Measurements from ENCODE around the gene APOL3. TPM values are rescaled to one million over a fixed set of nuclear protein-coding genes. Genes with fewer than 3 reads are reported as not detected.
"Not testable (repeated sequence)": the region's sequence is repeated elsewhere in the genome, so short reads cannot be mapped to it uniquely, and the experiment has no call there.

Gene APOL3
- total RNA-seq, 2 experiments from 2014 or later: 35.0 to 37.8 TPM

DNA sequence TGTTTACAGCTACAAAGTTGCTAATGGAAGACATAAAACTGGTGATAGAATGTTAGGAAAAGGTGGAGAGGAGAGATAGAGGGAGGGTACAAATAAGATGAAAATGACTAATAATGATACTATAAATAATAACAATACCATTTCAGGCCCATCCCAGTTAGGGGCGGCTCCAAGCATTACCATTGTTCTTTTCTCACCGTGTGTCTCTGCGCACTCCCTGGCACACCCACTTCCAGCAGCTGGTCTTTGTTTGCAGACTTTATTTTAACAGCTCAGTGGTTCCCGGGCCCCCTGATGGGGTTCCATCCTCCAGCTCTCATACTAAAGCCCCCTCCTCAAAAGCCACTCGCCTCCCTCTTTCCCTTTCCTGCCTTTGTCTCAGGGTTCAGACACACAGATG lies 40.5 kb upstream of the APOL3 start:
- intact Hi-C loops (cut with micrococcal nuclease); H3K27ac Mint-ChIP-seq; H3K27me3 Mint-ChIP-seq (ENCODE audit: low read depth); H3K9me3 Mint-ChIP-seq; DNase-seq; CTCF ChIA-PET; H3K4me3 Mint-ChIP-seq; H3K36me3 Mint-ChIP-seq (ENCODE audit: low read depth); H3K4me1 Mint-ChIP-seq (ENCODE audit: low read depth): not testable (repeated sequence)

DNA sequence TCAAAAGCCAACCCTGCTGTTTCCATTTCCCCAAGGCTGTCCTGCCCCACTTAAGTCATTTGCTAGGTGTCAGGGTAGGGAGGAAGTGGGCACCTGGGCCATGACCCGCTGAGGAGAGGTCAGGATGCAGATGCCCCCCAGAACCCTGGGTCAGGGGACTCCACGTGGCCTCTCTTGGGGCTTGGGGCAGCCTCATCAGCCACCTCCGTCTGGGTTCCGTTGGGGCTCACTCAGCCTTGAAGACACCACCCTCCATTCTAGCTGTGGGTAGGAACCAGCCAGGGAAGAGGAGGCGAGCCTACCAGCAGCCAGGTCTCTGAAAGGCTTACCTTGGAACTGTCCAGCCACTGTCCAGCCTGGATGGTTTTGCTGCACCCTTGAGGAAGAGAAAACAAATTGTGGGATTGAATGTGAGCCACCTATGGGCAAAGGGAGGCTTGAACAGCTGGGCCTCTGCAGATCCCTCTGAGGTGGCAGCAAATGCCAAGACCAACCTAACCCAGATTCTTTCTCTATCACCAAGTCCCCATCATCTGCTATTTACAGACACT lies 38.5 kb upstream of the APOL3 start:
- Mint-ChIP-seq H3K36me3 (ENCODE audit: low read depth) (no peaks in the 10 kb centered on the region), H3K27me3 (ENCODE audit: low read depth) (no peaks in the 10 kb centered on the region), H3K4me3 (no peak overlapping the region), H3K9me3 (no peaks in the 10 kb centered on the region), H3K4me1 (ENCODE audit: low read depth) (peaks cover 13% of the 10 kb centered on the region), H3K27ac (no peak overlapping the region)
- intact Hi-C loops (cut with micrococcal nuclease): loop anchor here (5.0 kb wide), 1 partner anchor 38 kb away; the partner anchor contains the start of gene APOL2
- CTCF ChIA-PET: interaction anchor here (1.7 kb wide), 1 partner anchor 79 kb away, joined by 6 read pairs; no protein-coding TSS in a partner anchor
- no peak for DNase-seq

DNA sequence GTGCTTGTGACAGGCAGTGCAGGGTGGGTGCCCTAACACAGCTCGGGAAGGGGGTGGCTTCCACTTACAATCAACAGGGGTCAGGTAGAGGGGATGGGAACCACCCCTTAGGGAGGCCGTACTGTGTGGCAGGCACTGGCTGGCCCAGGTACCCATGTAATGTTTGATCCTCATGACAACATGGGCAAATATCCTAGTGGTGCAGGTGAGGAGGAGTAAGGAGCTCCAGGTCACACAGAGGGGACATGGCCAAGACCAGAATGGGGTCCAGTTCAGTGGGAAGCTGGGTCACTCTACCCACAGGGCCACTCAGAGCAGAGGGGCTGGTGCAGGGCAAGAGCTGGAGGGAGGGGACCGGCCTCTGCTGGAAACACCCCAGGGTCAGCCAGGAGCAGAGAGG lies 38.0 kb upstream of the APOL3 start:
- Mint-ChIP-seq H3K9me3 (no peaks in the 10 kb centered on the region), H3K27ac (no peak overlapping the region), H3K27me3 (ENCODE audit: low read depth) (no peaks in the 10 kb centered on the region), H3K4me1 (ENCODE audit: low read depth) (peaks cover 13% of the 10 kb centered on the region), H3K36me3 (ENCODE audit: low read depth) (no peaks in the 10 kb centered on the region), H3K4me3 (no peak overlapping the region)
- intact Hi-C loops (cut with micrococcal nuclease): loop anchor here (5.0 kb wide), 1 partner anchor 39 kb away; the partner anchor contains the start of gene APOL2
- CTCF ChIA-PET: interaction anchor here (0.6 to 1.7 kb wide), 5 partner anchors 40 to 354 kb away, joined by 3 to 6 read pairs (median 3); partner anchors contain the start of gene APOL2
- no peak for DNase-seq

DNA sequence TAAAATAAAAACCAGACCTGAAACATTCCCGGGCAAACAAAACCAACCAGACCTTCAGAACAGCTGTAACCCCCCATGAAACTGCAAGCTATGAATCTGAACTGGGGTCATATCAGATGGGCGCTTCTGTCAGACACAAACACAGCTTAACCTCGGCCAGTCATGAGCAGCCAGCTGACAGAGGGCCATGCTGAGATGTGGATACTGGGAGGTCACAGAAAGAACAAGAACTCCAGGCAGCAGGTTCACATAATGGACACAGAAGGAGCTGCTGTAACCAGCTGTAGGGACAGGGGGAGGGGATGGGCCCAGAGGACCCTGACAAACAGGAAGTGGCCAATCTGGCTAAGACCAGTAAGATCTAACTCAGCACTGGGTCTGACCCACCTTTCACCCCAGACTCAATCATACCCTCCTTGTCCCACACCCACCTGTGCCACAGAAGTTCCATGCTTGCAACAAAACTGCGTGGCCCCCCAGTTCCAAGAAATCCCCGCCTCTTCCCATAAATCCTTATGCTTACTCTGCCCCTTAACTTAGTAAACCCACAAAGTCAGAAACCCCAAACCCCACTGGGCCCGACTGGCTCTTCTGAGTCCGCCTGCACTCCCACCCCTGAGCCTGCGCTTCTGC lies 37.1 kb upstream of the APOL3 start:
- H3K4me1 Mint-ChIP-seq (ENCODE audit: low read depth): peaks cover 13% of the 10 kb centered on the region
- H3K9me3 Mint-ChIP-seq: no peaks in the 10 kb centered on the region
- H3K36me3 Mint-ChIP-seq (ENCODE audit: low read depth): no peaks in the 10 kb centered on the region
- H3K27ac Mint-ChIP-seq: no peak overlapping the region
- H3K4me3 Mint-ChIP-seq: no peak overlapping the region
- CTCF ChIA-PET: interaction anchor here (0.6 to 1.7 kb wide), 6 partner anchors 17 to 289 kb away, joined by 3 to 6 read pairs (median 3); partner anchors contain the start of gene APOL2
- intact Hi-C loops (cut with micrococcal nuclease): loop anchor here (5.0 kb wide), 1 partner anchor 40 kb away; the partner anchor contains the start of gene APOL2
- DNase-seq: no peak
- no peaks in the 10 kb centered on the region for H3K27me3 Mint-ChIP-seq (ENCODE audit: low read depth)

DNA sequence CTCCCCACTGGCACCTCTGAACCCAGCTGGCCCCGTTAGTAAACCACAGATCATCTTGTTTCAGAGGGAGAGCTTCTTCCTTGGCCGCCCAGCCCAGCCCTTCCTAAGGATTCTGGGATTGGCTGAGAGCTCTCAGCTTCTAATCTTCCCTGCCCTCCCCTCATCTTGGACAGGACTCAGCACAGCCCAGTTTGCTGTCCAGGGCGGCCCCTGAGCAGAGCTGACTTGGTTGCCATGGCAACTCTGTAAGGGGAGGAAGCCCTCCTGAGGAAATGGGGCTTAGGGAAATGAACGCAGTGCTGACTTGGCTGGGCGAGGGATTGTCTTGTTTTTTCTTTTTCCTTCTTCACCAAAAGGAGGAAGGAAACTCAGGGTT lies 36.5 kb upstream of the APOL3 start:
- no peaks in the 10 kb centered on the region for H3K36me3 Mint-ChIP-seq (ENCODE audit: low read depth)
- no peak overlapping the region for H3K27ac Mint-ChIP-seq
- H3K27me3 Mint-ChIP-seq (ENCODE audit: low read depth): no peaks in the 10 kb centered on the region
- intact Hi-C loops (cut with micrococcal nuclease): loop anchor here (5.0 kb wide), 1 partner anchor 40 kb away; the partner anchor contains the start of gene APOL2
- peaks cover 13% of the 10 kb centered on the region for H3K4me1 Mint-ChIP-seq (ENCODE audit: low read depth)
- CTCF ChIA-PET: interaction anchor here (0.7 to 1.3 kb wide), 3 partner anchors 16 to 290 kb away, joined by 3 to 6 read pairs (median 3); no protein-coding TSS in a partner anchor
- H3K9me3 Mint-ChIP-seq: no peaks in the 10 kb centered on the region
- DNase-seq: no peak
- no peak overlapping the region for H3K4me3 Mint-ChIP-seq

DNA sequence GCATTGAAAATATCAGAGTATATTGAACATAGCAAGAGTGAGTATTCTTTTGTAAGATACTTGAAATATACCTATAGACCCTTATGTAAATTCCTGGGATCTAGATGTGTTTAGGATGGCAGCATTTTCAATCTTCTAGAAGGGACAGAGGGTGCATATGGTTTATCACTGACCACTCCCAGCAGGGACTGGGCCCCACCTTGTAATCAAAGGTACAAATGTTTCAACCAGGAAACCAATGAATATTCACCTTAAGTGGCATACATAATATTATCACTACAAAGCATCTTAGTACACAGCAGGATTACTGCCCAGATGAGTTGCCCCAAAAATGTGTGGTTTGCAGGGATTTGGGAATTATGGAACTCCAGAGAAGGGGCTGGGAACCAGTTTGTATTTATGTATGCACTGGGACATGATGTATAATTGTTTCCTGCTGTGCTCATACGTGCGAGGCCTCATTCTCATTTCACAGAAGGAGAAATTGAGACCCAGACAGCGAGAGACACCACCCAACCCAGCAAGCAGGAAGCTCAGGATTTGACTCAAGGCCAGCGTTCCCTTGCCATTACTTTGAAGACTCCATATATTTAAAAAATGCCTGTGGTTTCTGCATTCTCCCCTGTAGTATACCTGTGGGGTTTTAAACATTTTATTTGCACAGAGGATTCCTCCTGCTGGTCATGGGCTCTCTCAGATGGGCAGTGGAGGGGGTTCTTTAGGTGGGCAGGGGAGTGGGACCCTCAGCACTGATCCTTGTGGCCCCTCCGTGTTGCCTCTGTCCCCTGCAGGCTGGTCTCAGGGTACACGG lies 35.9 kb upstream of the APOL3 start:
- intact Hi-C loops (cut with micrococcal nuclease): loop anchor here (5.0 kb wide), 1 partner anchor 41 kb away; the partner anchor contains the start of gene APOL2
- Mint-ChIP-seq H3K27me3 (ENCODE audit: low read depth) (no peaks in the 10 kb centered on the region), H3K36me3 (ENCODE audit: low read depth) (no peaks in the 10 kb centered on the region), H3K27ac (no peak overlapping the region), H3K9me3 (no peaks in the 10 kb centered on the region), H3K4me3 (no peak overlapping the region), H3K4me1 (ENCODE audit: low read depth) (peaks cover 13% of the 10 kb centered on the region)
- CTCF ChIA-PET: interaction anchor here (0.7 to 1.9 kb wide), 4 partner anchors 15 to 82 kb away, joined by 3 to 16 read pairs (median 8); no protein-coding TSS in a partner anchor
- no peak for DNase-seq

DNA sequence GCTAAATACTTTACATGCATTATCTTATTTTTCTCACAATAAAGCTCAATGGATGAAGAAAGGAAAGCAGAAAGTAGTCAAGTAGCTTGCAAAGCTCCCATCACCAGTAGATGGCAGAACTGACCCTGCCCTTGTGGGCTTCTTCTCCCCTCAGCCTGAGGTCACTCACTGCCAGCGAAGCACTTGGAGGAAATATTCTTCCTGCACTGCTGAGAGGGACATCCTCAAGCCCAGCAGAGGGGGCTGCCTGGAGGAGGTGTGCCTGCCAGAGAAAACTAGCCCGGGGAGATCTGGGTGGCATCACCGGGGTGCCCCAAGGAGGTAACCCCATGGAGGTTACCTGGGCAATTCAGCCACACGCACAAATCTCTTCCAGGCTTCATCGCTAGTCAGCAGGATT lies 34.4 kb upstream of the APOL3 start:
- Mint-ChIP-seq H3K4me1 (ENCODE audit: low read depth) (peaks cover 13% of the 10 kb centered on the region), H3K4me3 (no peak overlapping the region), H3K27me3 (ENCODE audit: low read depth) (no peaks in the 10 kb centered on the region), H3K36me3 (ENCODE audit: low read depth) (no peaks in the 10 kb centered on the region), H3K9me3 (no peaks in the 10 kb centered on the region), H3K27ac (no peak overlapping the region)
- intact Hi-C loops (cut with micrococcal nuclease): loop anchor here (1.0 to 5.0 kb wide), 3 partner anchors 26 to 82 kb away; partner anchors contain the start of gene APOL2
- CTCF ChIA-PET: interaction anchor here (0.8 to 1.9 kb wide), 10 partner anchors 15 to 91 kb away, joined by 3 to 16 read pairs (median 4); partner anchors contain the start of gene APOL2
- DNase-seq: peak; percentile 71

DNA sequence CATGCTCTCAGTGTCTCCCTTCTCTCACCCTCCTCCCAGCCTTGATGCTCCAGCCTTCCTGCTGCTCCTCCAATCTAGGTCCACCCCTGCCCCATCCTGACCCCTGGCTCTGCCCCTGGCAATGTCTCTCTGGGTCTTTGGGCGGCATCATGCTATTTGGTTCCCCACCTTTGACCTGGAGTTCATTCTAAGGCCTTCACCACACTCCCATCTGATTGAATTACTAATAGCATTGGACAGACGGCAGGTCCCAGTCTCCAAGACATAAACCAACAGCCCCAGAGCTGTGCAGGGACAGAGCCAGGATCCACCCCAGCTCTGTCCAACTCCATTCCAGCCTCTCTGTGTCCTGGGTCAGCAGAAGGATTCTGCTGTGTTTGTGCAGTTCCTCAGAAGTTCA lies 33.8 kb upstream of the APOL3 start:
- Mint-ChIP-seq H3K36me3 (ENCODE audit: low read depth) (no peaks in the 10 kb centered on the region), H3K4me3 (no peak overlapping the region), H3K27me3 (ENCODE audit: low read depth) (no peaks in the 10 kb centered on the region), H3K27ac (no peak overlapping the region), H3K9me3 (no peaks in the 10 kb centered on the region), H3K4me1 (ENCODE audit: low read depth) (peaks cover 13% of the 10 kb centered on the region)
- CTCF ChIA-PET: interaction anchor here (0.8 to 1.9 kb wide), 9 partner anchors 15 to 84 kb away, joined by 3 to 16 read pairs (median 4); partner anchors contain the start of gene APOL2
- intact Hi-C loops (cut with micrococcal nuclease): loop anchor here (2.0 kb wide), 1 partner anchor 26 kb away; no protein-coding TSS in a partner anchor
- no peak for DNase-seq

DNA sequence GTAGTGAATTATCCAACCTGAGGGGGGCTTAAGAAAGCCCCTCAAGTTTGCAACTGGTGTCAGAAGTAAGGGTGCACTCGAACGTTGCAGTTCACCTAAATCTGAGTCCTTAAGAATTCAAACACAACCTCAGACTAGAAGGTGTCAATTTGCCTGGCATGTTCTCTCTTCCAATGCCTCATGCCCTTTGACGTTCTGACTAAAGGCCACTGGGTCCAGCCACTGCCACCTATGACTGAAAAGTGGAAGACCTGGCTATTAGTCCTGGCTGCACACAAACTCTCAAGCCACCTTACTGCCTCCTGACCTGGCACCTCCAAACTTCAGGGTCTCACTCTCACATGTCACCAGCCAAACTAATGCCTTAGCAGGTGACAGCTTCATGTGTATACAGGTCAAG lies 33.0 kb upstream of the APOL3 start:
- no peak overlapping the region for H3K4me3 Mint-ChIP-seq
- no peak overlapping the region for H3K27ac Mint-ChIP-seq
- no peaks in the 10 kb centered on the region for H3K9me3 Mint-ChIP-seq
- H3K27me3 Mint-ChIP-seq (ENCODE audit: low read depth): no peaks in the 10 kb centered on the region
- no peaks in the 10 kb centered on the region for H3K36me3 Mint-ChIP-seq (ENCODE audit: low read depth)
- no peak for DNase-seq
- H3K4me1 Mint-ChIP-seq (ENCODE audit: low read depth): peaks cover 13% of the 10 kb centered on the region
- CTCF ChIA-PET: interaction anchor here (1.0 to 1.6 kb wide), 2 partner anchors 45 to 85 kb away, joined by 3 to 6 read pairs; partner anchors contain the start of gene APOL2
- intact Hi-C loops (cut with micrococcal nuclease): no loop called here

DNA sequence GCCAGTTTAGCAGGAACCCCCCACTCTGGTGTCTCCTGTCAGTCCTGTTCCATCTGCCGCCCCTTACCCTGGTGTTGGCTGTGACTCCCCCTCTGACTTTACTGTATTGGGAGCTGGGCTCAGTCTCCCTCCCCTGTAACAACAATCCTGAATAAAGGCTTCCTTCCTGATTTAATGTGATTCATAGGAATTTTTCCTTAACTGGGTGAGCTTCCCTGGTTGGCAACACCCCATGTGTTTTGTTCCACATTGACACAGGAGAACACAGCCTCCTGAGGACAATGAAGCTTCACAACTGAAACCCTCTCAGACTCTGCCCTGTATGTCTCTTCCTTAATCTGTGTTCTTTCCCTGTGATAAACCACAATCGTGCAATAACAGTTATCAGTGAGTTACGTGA lies 32.6 kb upstream of the APOL3 start:
- intact Hi-C loops (cut with micrococcal nuclease): no loop called here
- Mint-ChIP-seq H3K36me3 (ENCODE audit: low read depth) (no peaks in the 10 kb centered on the region), H3K27me3 (ENCODE audit: low read depth) (no peaks in the 10 kb centered on the region), H3K4me1 (ENCODE audit: low read depth) (peaks cover 13% of the 10 kb centered on the region), H3K4me3 (no peak overlapping the region), H3K9me3 (no peaks in the 10 kb centered on the region), H3K27ac (no peak overlapping the region)
- no peak for DNase-seq
- CTCF ChIA-PET: interaction anchor here (1.0 to 1.6 kb wide), 2 partner anchors 46 to 85 kb away, joined by 3 to 6 read pairs; partner anchors contain the start of gene APOL2

DNA sequence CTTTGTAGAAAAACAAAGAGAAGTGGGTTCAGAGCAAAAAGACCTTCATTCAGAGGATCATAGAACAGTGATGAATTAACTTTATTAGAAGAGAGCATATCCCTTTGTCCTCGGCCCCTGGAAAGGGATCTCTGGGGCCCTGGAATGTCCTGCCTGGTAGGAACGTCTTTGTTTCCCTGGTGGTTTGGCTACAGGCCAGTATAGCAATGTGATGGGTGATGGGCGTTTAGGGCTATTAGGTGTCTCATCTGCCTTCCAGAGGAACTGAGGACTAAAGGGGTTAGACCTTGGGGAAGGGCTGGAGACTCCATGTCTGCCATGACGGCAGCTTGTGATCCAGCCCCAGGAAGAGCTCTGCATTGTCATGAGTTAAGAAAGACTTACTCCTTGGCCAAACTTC lies 32.0 kb upstream of the APOL3 start:
- H3K4me3 Mint-ChIP-seq: no peak overlapping the region
- DNase-seq: no peak
- intact Hi-C loops (cut with micrococcal nuclease): no loop called here
- peaks cover 10% of the 10 kb centered on the region for H3K4me1 Mint-ChIP-seq (ENCODE audit: low read depth)
- CTCF ChIA-PET: interaction anchor here (1.6 kb wide), 1 partner anchor 86 kb away, joined by 6 read pairs; no protein-coding TSS in a partner anchor
- H3K27me3 Mint-ChIP-seq (ENCODE audit: low read depth): no peaks in the 10 kb centered on the region
- H3K27ac Mint-ChIP-seq: no peak overlapping the region
- H3K36me3 Mint-ChIP-seq (ENCODE audit: low read depth): no peaks in the 10 kb centered on the region
- no peaks in the 10 kb centered on the region for H3K9me3 Mint-ChIP-seq
